ENCODE measurements around the gene KCNK2. TPM values are rescaled to one million over a fixed set of nuclear protein-coding genes. Genes with fewer than 3 reads are reported as not detected.

Gene KCNK2
- total RNA-seq, 2 donors from 2014 or later, result 0.12 TPM; not detected in 1

GRCh38 chr1:215185067-215185620 lies 102.6 kb downstream of the KCNK2 start:
- no peak overlapping the region for H3K27ac ChIP-seq
- H3K9me3 ChIP-seq, result peaks cover 0 to 9% of the 10 kb centered on the region in 2 donors
- no peaks in the 10 kb centered on the region for H3K4me1 ChIP-seq
- no peak for TF ChIP-seq CTCF (IDR thresholded peaks at IDR 0.05)
- no peak for DNase-seq (ENCODE audit: low spot score)
- H3K27me3 ChIP-seq, result no peaks in the 10 kb centered on the region
- H3K4me3 ChIP-seq, result no peak overlapping the region
- H3K36me3 ChIP-seq, result no peaks in the 10 kb centered on the region

DNA sequence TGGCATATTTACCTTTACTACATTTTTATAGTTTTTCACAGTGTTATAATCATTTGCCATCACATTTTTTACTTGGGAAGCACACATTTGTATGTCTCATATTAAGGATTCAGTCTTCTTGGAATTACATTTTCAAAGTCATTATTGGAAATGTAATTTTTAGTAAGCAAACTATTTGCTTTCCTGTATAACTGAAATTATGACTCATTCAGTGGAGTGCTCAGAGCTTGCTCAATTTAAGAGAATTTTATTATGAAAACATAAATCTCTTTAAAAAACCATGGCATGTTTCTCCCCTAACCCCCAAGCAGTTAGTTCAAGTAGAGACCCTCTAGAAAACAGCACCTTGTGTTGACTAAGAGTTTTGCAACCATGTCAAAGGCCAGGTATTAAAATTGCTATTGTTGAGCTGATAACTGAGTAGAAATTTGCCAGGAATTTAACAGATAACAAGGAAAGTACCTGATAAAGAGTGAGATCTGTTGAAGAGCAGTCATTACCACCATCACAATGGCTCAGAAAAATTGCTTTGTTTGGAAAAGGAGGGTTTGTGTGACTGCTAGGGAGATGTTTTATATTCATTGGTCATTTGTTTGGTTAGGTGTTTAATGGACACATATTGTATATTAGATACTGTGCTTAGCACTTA lies 105.9 kb downstream of the KCNK2 start:
- Histone ChIP-seq H3K36me3 (no peaks in the 10 kb centered on the region), H3K9me3 (no peaks in the 10 kb centered on the region), H3K4me3 (no peak overlapping the region), H3K4me1 (no peaks in the 10 kb centered on the region), H3K27me3 (no peaks in the 10 kb centered on the region), H3K27ac (no peak overlapping the region)
- TF ChIP-seq CTCF (IDR thresholded peaks at IDR 0.05), result no peak
- DNase-seq (ENCODE audit: low spot score), result no peak

GRCh38 chr1:215192306-215192705 lies 109.8 kb downstream of the KCNK2 start:
- Histone ChIP-seq H3K27ac (no peak overlapping the region), H3K9me3 (no peaks in the 10 kb centered on the region), H3K27me3 (no peaks in the 10 kb centered on the region), H3K4me3 (no peak overlapping the region), H3K4me1 (no peaks in the 10 kb centered on the region), H3K36me3 (no peaks in the 10 kb centered on the region)
- DNase-seq (ENCODE audit: low spot score), result no peak
- no peak for TF ChIP-seq CTCF (IDR thresholded peaks at IDR 0.05)

DNA sequence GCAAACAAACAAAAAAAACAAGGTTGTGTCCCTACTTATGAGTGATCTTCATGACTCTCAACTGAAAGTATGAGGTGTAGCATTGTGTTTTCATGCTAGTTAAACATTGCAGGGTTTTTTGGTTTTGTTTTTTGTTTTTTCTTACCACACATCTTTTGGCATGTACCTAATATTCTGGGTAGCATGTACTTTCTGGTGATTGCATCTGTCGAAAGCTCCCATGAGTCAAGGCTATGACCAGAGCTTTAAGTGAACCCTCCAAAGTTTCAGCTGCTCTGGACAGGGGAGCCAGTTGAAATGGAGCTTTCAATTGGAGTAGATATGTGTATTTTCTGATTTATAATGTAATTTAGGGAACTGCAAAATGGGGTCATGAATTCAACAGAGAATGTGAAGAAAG lies 115.5 kb downstream of the KCNK2 start:
- TF ChIP-seq CTCF (IDR thresholded peaks at IDR 0.05), result no peak
- Histone ChIP-seq H3K4me3 (no peak overlapping the region), H3K36me3 (no peaks in the 10 kb centered on the region), H3K4me1 (no peaks in the 10 kb centered on the region), H3K27me3 (no peaks in the 10 kb centered on the region), H3K27ac (no peak overlapping the region), H3K9me3 (no peaks in the 10 kb centered on the region)
- no peak for DNase-seq (ENCODE audit: low spot score)

- no peak for TF ChIP-seq CTCF (IDR thresholded peaks at IDR 0.05)
Measured at GRCh38 chr1:215200121-215200520, 117.6 kb downstream of the KCNK2 start.

DNA sequence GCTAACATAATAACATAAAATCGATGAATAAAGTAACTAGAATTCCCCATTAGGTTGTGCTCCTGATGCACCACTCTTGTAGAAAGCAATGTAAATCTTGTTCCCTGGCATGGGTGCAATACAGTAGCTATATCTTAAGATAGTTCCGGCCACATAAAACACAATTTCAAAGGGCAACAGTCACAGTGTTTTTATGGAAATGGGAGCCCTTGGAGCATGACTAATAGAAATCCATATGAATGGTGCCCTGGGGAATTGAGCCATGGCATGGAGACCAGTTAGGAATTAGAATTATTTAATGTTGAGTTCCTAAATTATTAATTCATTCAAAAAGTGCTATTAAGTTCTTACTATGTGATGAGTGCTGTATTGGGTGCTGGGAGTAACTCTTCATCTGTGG lies 118.7 kb downstream of the KCNK2 start:
- H3K9me3 ChIP-seq, result no peaks in the 10 kb centered on the region
- no peak overlapping the region for H3K4me3 ChIP-seq
- H3K4me1 ChIP-seq, result no peaks in the 10 kb centered on the region
- no peak for TF ChIP-seq CTCF (IDR thresholded peaks at IDR 0.05)
- no peak for DNase-seq (ENCODE audit: low spot score)
- no peak overlapping the region for H3K27ac ChIP-seq
- no peaks in the 10 kb centered on the region for H3K36me3 ChIP-seq
- no peaks in the 10 kb centered on the region for H3K27me3 ChIP-seq

More at GRCh38 chr1:215200121-215200520, 117.6 kb downstream of the KCNK2 start:
- H3K4me3 ChIP-seq, result no peak overlapping the region
- H3K36me3 ChIP-seq, result no peaks in the 10 kb centered on the region
- no peaks in the 10 kb centered on the region for H3K4me1 ChIP-seq
- no peaks in the 10 kb centered on the region for H3K9me3 ChIP-seq
- H3K27me3 ChIP-seq, result no peaks in the 10 kb centered on the region
- DNase-seq (ENCODE audit: low spot score), result no peak
- H3K27ac ChIP-seq, result no peak overlapping the region

All from right atrium auricular region (tissue), 2 donors.